Measurements from ENCODE around the gene DENND4C. TPM values are rescaled to one million over a fixed set of nuclear protein-coding genes. Genes with fewer than 3 reads are reported as not detected.
"Not testable (repeated sequence)": the region's sequence is repeated elsewhere in the genome, so short reads cannot be mapped to it uniquely, and the experiment has no call there.

Gene DENND4C
- total and polyA plus RNA-seq, 2 of the 4 experiments (the other 2 are of a cell fraction): 9.0 to 32.6 TPM

DNA sequence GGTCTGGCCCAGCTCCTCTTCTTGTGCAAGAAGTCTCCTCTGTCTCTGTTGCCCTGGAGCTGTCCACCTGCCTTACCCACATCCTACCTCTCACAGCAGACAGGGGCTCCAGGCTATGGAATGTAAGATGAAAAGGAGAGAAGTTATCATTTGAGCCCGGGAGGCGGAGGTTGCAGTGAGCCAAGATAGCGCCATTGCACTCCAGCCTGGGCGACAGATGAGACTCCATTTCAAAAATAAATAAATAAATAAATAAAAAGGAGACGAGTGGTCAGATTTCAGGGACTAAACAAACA lies 37.5 kb upstream of the DENND4C start:
- no peaks in the 10 kb centered on the region for H3K4me1 ChIP-seq (ENCODE audit: control insufficient read depth, insufficient read depth, low read length)
- POLR2A ChIA-PET (ENCODE audit: unreplicated experiment): no interaction called here
- no CpG with 5 or more reads among the region's 5 CpGs for WGBS, 2 experiments (ENCODE audit: extremely low coverage in 2 of 2, insufficient read length in 1 of 2)

DNA sequence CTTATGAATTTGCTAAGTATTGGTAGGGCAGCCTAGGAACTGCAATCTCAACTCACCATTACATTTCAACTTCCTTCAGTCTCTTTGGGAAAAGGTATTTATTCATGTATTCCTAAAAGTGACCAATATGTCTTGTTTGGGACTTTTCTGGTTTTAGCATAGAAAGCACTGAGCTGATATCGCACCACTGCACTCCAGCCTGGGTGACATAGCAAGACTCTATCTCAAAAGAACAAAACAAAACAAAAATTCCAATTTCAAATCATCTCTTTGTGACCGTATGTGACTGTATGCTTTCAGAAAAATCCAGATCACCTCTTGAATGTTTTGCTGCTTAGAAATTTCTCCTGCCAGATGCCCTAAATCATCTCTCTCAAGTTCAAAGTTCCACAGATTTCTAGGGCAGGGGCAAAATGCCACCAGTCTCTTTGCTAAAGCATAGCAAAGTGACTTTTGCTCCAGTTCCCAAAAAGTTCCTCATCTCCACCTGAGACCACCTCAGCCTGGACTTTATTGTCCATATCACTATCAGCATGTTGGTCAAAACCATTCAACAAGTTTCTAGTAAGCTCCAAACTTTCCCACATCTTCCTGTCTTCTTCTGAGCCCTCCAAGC lies 37.0 kb upstream of the DENND4C start:
- CTCF ChIA-PET: not testable (repeated sequence)

More for the DNA sequence above, 37.5 kb upstream of the DENND4C start:
- H4K20me1 ChIP-seq (ENCODE audit: insufficient read depth, low read length): no peaks in the 10 kb centered on the region
- no peak overlapping the region for H2BK120ac ChIP-seq (ENCODE audit: low read depth, low read length)
- H4K5ac ChIP-seq (ENCODE audit: low read depth, low read length): no peak overlapping the region
- no peak overlapping the region for H2BK20ac ChIP-seq (ENCODE audit: low read depth, low read length)
- no peak overlapping the region for H3K27ac ChIP-seq (ENCODE audit: insufficient read depth, low read length)
- BruUV-seq (replicated peaks): no TSS peak
- no peaks in the 10 kb centered on the region for H3K27me3 ChIP-seq (ENCODE audit: control insufficient read depth, insufficient read depth, low read length)
- H3K18ac ChIP-seq (ENCODE audit: low read depth, low read length): no peak overlapping the region
- H3K9me1 ChIP-seq (ENCODE audit: insufficient read depth, low read length): no peaks in the 10 kb centered on the region; the same call in 1 of the 2 replicates
- H4K91ac ChIP-seq (ENCODE audit: insufficient read depth, low read depth, low read length): no peak overlapping the region
- no peak overlapping the region for H3K4ac ChIP-seq (ENCODE audit: low read depth, low read length)
- dilution Hi-C loops (cut with HindIII; ENCODE audit: low sequenced_read_pairs, unreplicated experiment) (no loop called here), in situ Hi-C loops (cut with MboI; ENCODE audit: low sequenced_read_pairs) (no loop called here), intact Hi-C loops (cut with micrococcal nuclease) (no loop called here)
- no peak overlapping the region for H3K9ac ChIP-seq (ENCODE audit: low read depth, low read length)
- no peak overlapping the region for H3K23ac ChIP-seq (ENCODE audit: low read depth, low read length)
- ATAC-seq (ENCODE audit: low read depth) (no peak), DNase-seq (no peak)
- no peak overlapping the region for H2AK9ac ChIP-seq (replicated peaks; ENCODE audit: low read depth, low read length, poor library complexity)
- no peak overlapping the region for H3K4me3 ChIP-seq (ENCODE audit: insufficient read depth, low read depth, low read length)
- H3K14ac ChIP-seq (replicated peaks; ENCODE audit: low read depth, low read length): no peak overlapping the region
- no peaks in the 10 kb centered on the region for H3K79me1 ChIP-seq (ENCODE audit: low read depth in 1 of 2, low read length in 2 of 2)
- no peak overlapping the region for H4K8ac ChIP-seq (ENCODE audit: low read depth in 2 of 2, low read length in 2 of 2)
- no peak overlapping the region for H2BK15ac ChIP-seq (ENCODE audit: low read depth, low read length)
- TF ChIP-seq CEBPB (IDR thresholded peaks at IDR 0.05; ENCODE audit: low read depth, low read length) (no peak), FOS (IDR thresholded peaks at IDR 0.05; ENCODE audit: low read depth, low read length) (no peak), SMC3 (IDR thresholded peaks at IDR 0.05; ENCODE audit: low read depth, low read length) (no peak), MXI1 (IDR thresholded peaks at IDR 0.05; ENCODE audit: borderline replicate concordance, low read depth, low read length) (no peak), CHD1 (IDR thresholded peaks at IDR 0.05; ENCODE audit: low read depth, low read length) (no peak)
- TF ChIP-seq, protein P1, sequence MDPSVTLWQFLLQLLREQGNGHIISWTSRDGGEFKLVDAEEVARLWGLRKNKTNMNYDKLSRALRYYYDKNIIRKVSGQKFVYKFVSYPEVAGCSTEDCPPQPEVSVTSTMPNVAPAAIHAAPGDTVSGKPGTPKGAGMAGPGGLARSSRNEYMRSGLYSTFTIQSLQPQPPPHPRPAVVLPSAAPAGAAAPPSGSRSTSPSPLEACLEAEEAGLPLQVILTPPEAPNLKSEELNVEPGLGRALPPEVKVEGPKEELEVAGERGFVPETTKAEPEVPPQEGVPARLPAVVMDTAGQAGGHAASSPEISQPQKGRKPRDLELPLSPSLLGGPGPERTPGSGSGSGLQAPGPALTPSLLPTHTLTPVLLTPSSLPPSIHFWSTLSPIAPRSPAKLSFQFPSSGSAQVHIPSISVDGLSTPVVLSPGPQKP (IDR thresholded peaks at IDR 0.05; ENCODE audit: borderline replicate concordance, low read depth, low read length): no peak
- TF ChIP-seq, protein P2, sequence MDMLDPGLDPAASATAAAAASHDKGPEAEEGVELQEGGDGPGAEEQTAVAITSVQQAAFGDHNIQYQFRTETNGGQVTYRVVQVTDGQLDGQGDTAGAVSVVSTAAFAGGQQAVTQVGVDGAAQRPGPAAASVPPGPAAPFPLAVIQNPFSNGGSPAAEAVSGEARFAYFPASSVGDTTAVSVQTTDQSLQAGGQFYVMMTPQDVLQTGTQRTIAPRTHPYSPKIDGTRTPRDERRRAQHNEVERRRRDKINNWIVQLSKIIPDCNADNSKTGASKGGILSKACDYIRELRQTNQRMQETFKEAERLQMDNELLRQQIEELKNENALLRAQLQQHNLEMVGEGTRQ (IDR thresholded peaks at IDR 0.05; ENCODE audit: low read depth, low read length): no peak
- CTCF ChIA-PET: interaction anchor here (0.7 kb wide), 1 partner anchor 19 kb away, joined by 4 read pairs; no protein-coding TSS in a partner anchor
- H3K36me3 ChIP-seq (ENCODE audit: control insufficient read depth, insufficient read depth, low read length): no peaks in the 10 kb centered on the region
- H3K56ac ChIP-seq (ENCODE audit: extremely low read depth, insufficient read depth, low read length): no peak overlapping the region
- H3K4me2 ChIP-seq (ENCODE audit: low read depth, low read length): no peak overlapping the region
- H2AK5ac ChIP-seq (ENCODE audit: low read depth, low read length): no peak overlapping the region
- H2BK5ac ChIP-seq (ENCODE audit: low read depth, low read length, poor library complexity, severe bottlenecking): no peak overlapping the region
- no peaks in the 10 kb centered on the region for H3K9me3 ChIP-seq (ENCODE audit: control insufficient read depth, insufficient read depth, low read length)
- no peak overlapping the region for H2AFZ ChIP-seq (replicated peaks; ENCODE audit: low read length, poor library complexity)

More for the DNA sequence above, 37.0 kb upstream of the DENND4C start:
- dilution Hi-C loops (cut with HindIII; ENCODE audit: low sequenced_read_pairs, unreplicated experiment); POLR2A ChIA-PET (ENCODE audit: unreplicated experiment); ATAC-seq (ENCODE audit: low read depth); H3K4me2 ChIP-seq (ENCODE audit: low read depth, low read length); H3K4me1 ChIP-seq (ENCODE audit: control insufficient read depth, insufficient read depth, low read length); H3K79me1 ChIP-seq (ENCODE audit: low read depth in 1 of 2, low read length in 2 of 2); H2BK20ac ChIP-seq (ENCODE audit: low read depth, low read length); H4K5ac ChIP-seq (ENCODE audit: low read depth, low read length); H3K27me3 ChIP-seq (ENCODE audit: control insufficient read depth, insufficient read depth, low read length); H3K56ac ChIP-seq (ENCODE audit: extremely low read depth, insufficient read depth, low read length); H2AK5ac ChIP-seq (ENCODE audit: low read depth, low read length); BruUV-seq (replicated peaks); H4K20me1 ChIP-seq (ENCODE audit: insufficient read depth, low read length); H2BK15ac ChIP-seq (ENCODE audit: low read depth, low read length); H3K36me3 ChIP-seq (ENCODE audit: control insufficient read depth, insufficient read depth, low read length); H3K27ac ChIP-seq (ENCODE audit: insufficient read depth, low read length); H2BK5ac ChIP-seq (ENCODE audit: low read depth, low read length, poor library complexity, severe bottlenecking); H2AFZ ChIP-seq (replicated peaks; ENCODE audit: low read length, poor library complexity); H4K91ac ChIP-seq (ENCODE audit: insufficient read depth, low read depth, low read length); intact Hi-C loops (cut with micrococcal nuclease); H3K14ac ChIP-seq (replicated peaks; ENCODE audit: low read depth, low read length); H3K9me1 ChIP-seq (ENCODE audit: insufficient read depth, low read length); H3K23ac ChIP-seq (ENCODE audit: low read depth, low read length); H3K4me3 ChIP-seq (ENCODE audit: insufficient read depth, low read depth, low read length); H3K9ac ChIP-seq (ENCODE audit: low read depth, low read length); H2AK9ac ChIP-seq (replicated peaks; ENCODE audit: low read depth, low read length, poor library complexity); H3K9me3 ChIP-seq (ENCODE audit: control insufficient read depth, insufficient read depth, low read length); DNase-seq; in situ Hi-C loops (cut with MboI; ENCODE audit: low sequenced_read_pairs); H3K18ac ChIP-seq (ENCODE audit: low read depth, low read length); H2BK120ac ChIP-seq (ENCODE audit: low read depth, low read length); H4K8ac ChIP-seq (ENCODE audit: low read depth in 2 of 2, low read length in 2 of 2); H3K4ac ChIP-seq (ENCODE audit: low read depth, low read length): not testable (repeated sequence)
- WGBS, 2 experiments (ENCODE audit: extremely low coverage in 2 of 2, insufficient read length in 1 of 2): no CpG with 5 or more reads among the region's 2 CpGs

Measured in IMR-90 (cell line).